ENCODE data around the gene TARBP1. TPM values are rescaled to one million over a fixed set of nuclear protein-coding genes. Genes with fewer than 3 reads are reported as not detected.
"Not testable (repeated sequence)": the region's sequence is repeated elsewhere in the genome, so short reads cannot be mapped to it uniquely, and the experiment has no call there.

TARBP1 gene
- total RNA-seq, 2 donors from 2014 or later, result 20.7 to 22.2 TPM

GRCh38 chr1:234381699-234382555, 97.1 kb downstream of the TARBP1 start:
- Mint-ChIP-seq H3K4me3 (no peak overlapping the region), H3K9me3 (no peaks in the 10 kb centered on the region), H3K4me1 (peaks cover 36% of the 10 kb centered on the region), H3K27me3 (no peaks in the 10 kb centered on the region), H3K27ac (peak overlapping the region; percentile 44), H3K36me3 (ENCODE audit: low read depth) (peaks cover 94% of the 10 kb centered on the region)
- no peak for ATAC-seq (replicated peaks)

- not testable (repeated sequence) for H3K27me3 Mint-ChIP-seq; H3K9me3 Mint-ChIP-seq; ATAC-seq (replicated peaks); H3K4me3 Mint-ChIP-seq
- H3K4me1 Mint-ChIP-seq, result peaks cover 39% of the 10 kb centered on the region
- H3K36me3 Mint-ChIP-seq (ENCODE audit: low read depth), result peaks cover 100% of the 10 kb centered on the region
- peak overlapping the region; percentile 67 for H3K27ac Mint-ChIP-seq
Observed at GRCh38 chr1:234379591-234380109, 99.3 kb downstream of the TARBP1 start.

GRCh38 chr1:234375672-234376071, 103.3 kb downstream of the TARBP1 start:
- Mint-ChIP-seq H3K9me3 (no peaks in the 10 kb centered on the region), H3K4me3 (peak overlapping the region; percentile 94), H3K36me3 (ENCODE audit: low read depth) (peaks cover 78% of the 10 kb centered on the region), H3K4me1 (peaks cover 34% of the 10 kb centered on the region), H3K27me3 (no peaks in the 10 kb centered on the region), H3K27ac (no peak overlapping the region)
- ATAC-seq (replicated peaks), result no peak

- Mint-ChIP-seq H3K4me1 (peaks cover 36% of the 10 kb centered on the region), H3K4me3 (peak overlapping the region; percentile 94)
Observed at GRCh38 chr1:234373959-234374254, 105.1 kb downstream of the TARBP1 start.

GRCh38 chr1:234373064-234373958, 105.7 kb downstream of the TARBP1 start, which contains the start of gene COA6:
TSS of gene COA6 (plus strand) at chr1:234373456. CDS start at chr1:234373467, 11 bp downstream.
- Mint-ChIP-seq H3K27ac (peak within 1 kb of the TSS; percentile 98), H3K4me3 (peak within 1 kb of the TSS; percentile 94), H3K36me3 (ENCODE audit: low read depth) (peaks cover 55% of the 10 kb centered on the region), H3K4me1 (peaks cover 37% of the 10 kb centered on the region), H3K9me3 (no peaks in the 10 kb centered on the region), H3K27me3 (no peaks in the 10 kb centered on the region)
- ATAC-seq (replicated peaks), result peak; percentile 91

More at GRCh38 chr1:234373959-234374254, 105.1 kb downstream of the TARBP1 start:
- no peak for ATAC-seq (replicated peaks)
- Mint-ChIP-seq H3K36me3 (ENCODE audit: low read depth) (peaks cover 61% of the 10 kb centered on the region), H3K27ac (peak overlapping the region; percentile 98), H3K9me3 (no peaks in the 10 kb centered on the region), H3K27me3 (no peaks in the 10 kb centered on the region)

- Mint-ChIP-seq H3K27me3 (no peaks in the 10 kb centered on the region), H3K4me1 (peaks cover 34% of the 10 kb centered on the region), H3K9me3 (no peaks in the 10 kb centered on the region), H3K27ac (peak overlapping the region; percentile 98), H3K4me3 (peak overlapping the region; percentile 94), H3K36me3 (ENCODE audit: low read depth) (peaks cover 44% of the 10 kb centered on the region)
- no peak for ATAC-seq (replicated peaks)
Observed at GRCh38 chr1:234372011-234372757, 106.8 kb downstream of the TARBP1 start.

GRCh38 chr1:234371414-234371813, 107.6 kb downstream of the TARBP1 start:
- Mint-ChIP-seq H3K4me3 (no peak overlapping the region), H3K4me1 (peaks cover 30% of the 10 kb centered on the region), H3K36me3 (ENCODE audit: low read depth) (peaks cover 36% of the 10 kb centered on the region), H3K27ac (no peak overlapping the region), H3K9me3 (no peaks in the 10 kb centered on the region), H3K27me3 (no peaks in the 10 kb centered on the region)
- no peak for ATAC-seq (replicated peaks)

GRCh38 chr1:234369784-234370183, 109.2 kb downstream of the TARBP1 start:
- Mint-ChIP-seq H3K4me1 (peaks cover 25% of the 10 kb centered on the region), H3K27ac (peak overlapping the region; percentile 75), H3K36me3 (ENCODE audit: low read depth) (peaks cover 20% of the 10 kb centered on the region), H3K27me3 (no peaks in the 10 kb centered on the region), H3K4me3 (peak overlapping the region; percentile 62), H3K9me3 (no peaks in the 10 kb centered on the region)
- ATAC-seq (replicated peaks), result no peak

GRCh38 chr1:234369033-234369430, 109.9 kb downstream of the TARBP1 start:
- H3K9me3 Mint-ChIP-seq, result no peaks in the 10 kb centered on the region
- peak overlapping the region; percentile 62 for H3K4me3 Mint-ChIP-seq
- H3K27ac Mint-ChIP-seq, result peak overlapping the region; percentile 75
- no peak for ATAC-seq (replicated peaks)
- peaks cover 12% of the 10 kb centered on the region for H3K36me3 Mint-ChIP-seq (ENCODE audit: low read depth)
- H3K4me1 Mint-ChIP-seq, result peaks cover 18% of the 10 kb centered on the region
- no peaks in the 10 kb centered on the region for H3K27me3 Mint-ChIP-seq

- Mint-ChIP-seq H3K4me1 (peaks cover 18% of the 10 kb centered on the region), H3K4me3 (peak overlapping the region; percentile 62), H3K27ac (peak overlapping the region; percentile 75), H3K27me3 (no peaks in the 10 kb centered on the region), H3K36me3 (ENCODE audit: low read depth) (peaks cover 6% of the 10 kb centered on the region), H3K9me3 (no peaks in the 10 kb centered on the region)
- peak; percentile 65 for ATAC-seq (replicated peaks)
Observed at GRCh38 chr1:234368320-234369032, 110.5 kb downstream of the TARBP1 start.

- H3K4me1 Mint-ChIP-seq, result peaks cover 21% of the 10 kb centered on the region
- H3K4me3 Mint-ChIP-seq, result no peak overlapping the region
- ATAC-seq (replicated peaks), result no peak
- H3K27me3 Mint-ChIP-seq, result no peaks in the 10 kb centered on the region
- H3K27ac Mint-ChIP-seq, result no peak overlapping the region
- H3K36me3 Mint-ChIP-seq (ENCODE audit: low read depth), result peaks cover 28% of the 10 kb centered on the region
- H3K9me3 Mint-ChIP-seq, result no peaks in the 10 kb centered on the region
Observed at GRCh38 chr1:234362558-234362957, 116.4 kb downstream of the TARBP1 start.

- Mint-ChIP-seq H3K27me3 (no peaks in the 10 kb centered on the region), H3K36me3 (ENCODE audit: low read depth) (peaks cover 35% of the 10 kb centered on the region), H3K9me3 (no peaks in the 10 kb centered on the region), H3K4me3 (no peak overlapping the region), H3K4me1 (peaks cover 23% of the 10 kb centered on the region), H3K27ac (no peak overlapping the region)
- no peak for ATAC-seq (replicated peaks)
Observed at GRCh38 chr1:234361102-234361603, 117.8 kb downstream of the TARBP1 start.

- Mint-ChIP-seq H3K36me3 (ENCODE audit: low read depth) (peaks cover 35% of the 10 kb centered on the region), H3K9me3 (no peaks in the 10 kb centered on the region), H3K27me3 (no peaks in the 10 kb centered on the region), H3K4me1 (peaks cover 27% of the 10 kb centered on the region), H3K27ac (peak overlapping the region; percentile 93), H3K4me3 (peak overlapping the region; percentile 83)
- no peak for ATAC-seq (replicated peaks)
Observed at GRCh38 chr1:234357831-234358230, 121.1 kb downstream of the TARBP1 start.
